GM13976 (cell line): ENCODE measurements around the gene SLC16A12.
"Not testable (repeated sequence)": the region's sequence is repeated elsewhere in the genome, so short reads cannot be mapped to it uniquely, and the experiment has no call there.

Source experiments
- DNase-seq: peaks from one replicate; pipeline ENCODE4 v3.0.0; 2012; ENCODE audit warnings: low spot score
- in situ Hi-C: fragments of 300-500 bp; cut with MboI; formaldehyde crosslinking; loops from one replicate; pipeline ENCODE4 v1.12.0; 2022; ENCODE audit warnings: low sequenced_read_pairs, mixed read lengths, inconsistent platforms; ENCODE audit not compliant: unreplicated experiment
- TF ChIP-seq, protein P1 (sequence below): IDR thresholded peaks from 2 replicates; pipeline ENCODE4 v1.5.1; 2012; ENCODE audit warnings: borderline replicate concordance, mild to moderate bottlenecking; ENCODE audit not compliant: insufficient read depth; ENCODE audit errors: extremely low read depth, missing control alignments, control extremely low read depth

Gene SLC16A12

GRCh38 chr10:89537364-89537763 lies 2.0 kb upstream of the SLC16A12 start:
- TF ChIP-seq, protein P1, sequence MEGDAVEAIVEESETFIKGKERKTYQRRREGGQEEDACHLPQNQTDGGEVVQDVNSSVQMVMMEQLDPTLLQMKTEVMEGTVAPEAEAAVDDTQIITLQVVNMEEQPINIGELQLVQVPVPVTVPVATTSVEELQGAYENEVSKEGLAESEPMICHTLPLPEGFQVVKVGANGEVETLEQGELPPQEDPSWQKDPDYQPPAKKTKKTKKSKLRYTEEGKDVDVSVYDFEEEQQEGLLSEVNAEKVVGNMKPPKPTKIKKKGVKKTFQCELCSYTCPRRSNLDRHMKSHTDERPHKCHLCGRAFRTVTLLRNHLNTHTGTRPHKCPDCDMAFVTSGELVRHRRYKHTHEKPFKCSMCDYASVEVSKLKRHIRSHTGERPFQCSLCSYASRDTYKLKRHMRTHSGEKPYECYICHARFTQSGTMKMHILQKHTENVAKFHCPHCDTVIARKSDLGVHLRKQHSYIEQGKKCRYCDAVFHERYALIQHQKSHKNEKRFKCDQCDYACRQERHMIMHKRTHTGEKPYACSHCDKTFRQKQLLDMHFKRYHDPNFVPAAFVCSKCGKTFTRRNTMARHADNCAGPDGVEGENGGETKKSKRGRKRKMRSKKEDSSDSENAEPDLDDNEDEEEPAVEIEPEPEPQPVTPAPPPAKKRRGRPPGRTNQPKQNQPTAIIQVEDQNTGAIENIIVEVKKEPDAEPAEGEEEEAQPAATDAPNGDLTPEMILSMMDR, result no peak
- in situ Hi-C loops, result no loop called here
- DNase-seq, result no peak

- DNase-seq, result no peak
- in situ Hi-C loops, result no loop called here
- TF ChIP-seq, protein P1, result no peak
Observed at GRCh38 chr10:89536013-89536354, 590 bp upstream of the SLC16A12 start.

DNA sequence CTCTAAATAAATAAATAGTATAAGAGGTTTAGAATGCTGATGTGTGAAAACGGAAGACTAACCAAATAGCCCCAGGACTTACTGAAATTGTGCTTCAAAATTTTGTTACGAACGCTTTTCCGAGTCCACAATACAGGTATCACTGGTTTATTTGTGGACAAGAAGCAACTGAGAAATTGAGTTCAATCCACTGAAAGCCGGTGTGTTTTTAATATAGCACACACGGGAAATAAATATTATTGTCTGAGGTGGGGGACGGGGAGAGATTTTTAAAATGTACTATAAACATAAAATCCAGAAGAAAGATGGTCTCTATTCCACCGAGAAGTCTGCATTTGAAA lies 598 bp downstream of the SLC16A12 start:
- in situ Hi-C loops, result no loop called here
- peak; percentile 18 for DNase-seq
- TF ChIP-seq, protein P1, result no peak

- TF ChIP-seq, protein P1, result no peak
Observed at GRCh38 chr10:89532476-89532875, 2.9 kb downstream of the SLC16A12 start.

GRCh38 chr10:89531359-89531758 lies 4.0 kb downstream of the SLC16A12 start:
- in situ Hi-C loops, result no loop called here
- DNase-seq, result no peak
- TF ChIP-seq, protein P1, result no peak

More at GRCh38 chr10:89532476-89532875, 2.9 kb downstream of the SLC16A12 start:
- no peak for DNase-seq
- in situ Hi-C loops, result no loop called here

DNA sequence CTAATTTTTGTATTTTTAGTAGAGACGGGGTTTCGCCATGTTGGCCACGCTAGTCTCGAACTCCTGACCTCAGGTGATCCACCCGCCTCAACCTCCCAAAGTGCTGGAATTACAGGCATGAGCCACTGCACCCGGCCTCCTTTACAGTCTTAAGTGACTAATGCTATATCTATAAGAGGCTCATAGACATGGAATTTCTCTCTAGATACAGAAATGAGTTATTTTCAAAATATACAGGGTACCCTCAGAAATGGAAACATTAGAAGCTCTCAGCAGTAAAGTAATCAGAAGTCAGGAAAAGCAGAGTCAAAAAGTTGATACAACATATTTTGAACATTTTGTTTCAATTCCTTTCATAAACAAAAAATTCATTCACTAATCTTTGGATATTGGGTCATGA lies 5.7 kb downstream of the SLC16A12 start:
- DNase-seq, in situ Hi-C loops: not testable (repeated sequence)

GRCh38 chr10:89526358-89526757 lies 9.0 kb downstream of the SLC16A12 start:
- DNase-seq, result no peak
- in situ Hi-C loops, result no loop called here
- TF ChIP-seq, protein P1, result no peak
